ENCODE data around the gene LDLRAP1. TPM values are rescaled to one million over a fixed set of nuclear protein-coding genes. Genes with fewer than 3 reads are reported as not detected.
A peak's percentile ranks its signal among the peaks of the same experiment; 100 is the strongest.

LDLRAP1 gene
- total RNA-seq, 2 donors from 2014 or later, result 35.7 to 40.1 TPM

DNA sequence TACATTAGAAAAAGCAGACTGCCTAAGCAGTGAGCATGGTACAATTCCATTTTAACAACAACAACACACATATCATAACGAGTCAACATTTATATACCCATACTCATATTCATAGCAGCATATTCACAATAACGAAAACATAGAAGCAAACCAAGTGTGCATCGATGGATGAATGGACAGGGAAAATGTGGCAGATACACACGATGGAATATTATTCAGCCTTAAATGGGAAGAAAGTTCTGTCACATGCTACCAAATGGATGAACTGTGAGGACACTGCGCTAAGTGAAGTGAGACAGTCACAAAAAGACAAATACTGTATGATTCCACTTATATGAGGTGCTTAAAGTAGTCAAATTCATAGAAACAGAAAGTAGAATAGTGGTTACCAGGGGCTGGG is 63.7 kb downstream of the LDLRAP1 start:
- intact Hi-C loops (cut with DNase I), result loop anchor here (5.0 kb wide), 2 partner anchors 190 to 205 kb away; no protein-coding TSS in a partner anchor

DNA sequence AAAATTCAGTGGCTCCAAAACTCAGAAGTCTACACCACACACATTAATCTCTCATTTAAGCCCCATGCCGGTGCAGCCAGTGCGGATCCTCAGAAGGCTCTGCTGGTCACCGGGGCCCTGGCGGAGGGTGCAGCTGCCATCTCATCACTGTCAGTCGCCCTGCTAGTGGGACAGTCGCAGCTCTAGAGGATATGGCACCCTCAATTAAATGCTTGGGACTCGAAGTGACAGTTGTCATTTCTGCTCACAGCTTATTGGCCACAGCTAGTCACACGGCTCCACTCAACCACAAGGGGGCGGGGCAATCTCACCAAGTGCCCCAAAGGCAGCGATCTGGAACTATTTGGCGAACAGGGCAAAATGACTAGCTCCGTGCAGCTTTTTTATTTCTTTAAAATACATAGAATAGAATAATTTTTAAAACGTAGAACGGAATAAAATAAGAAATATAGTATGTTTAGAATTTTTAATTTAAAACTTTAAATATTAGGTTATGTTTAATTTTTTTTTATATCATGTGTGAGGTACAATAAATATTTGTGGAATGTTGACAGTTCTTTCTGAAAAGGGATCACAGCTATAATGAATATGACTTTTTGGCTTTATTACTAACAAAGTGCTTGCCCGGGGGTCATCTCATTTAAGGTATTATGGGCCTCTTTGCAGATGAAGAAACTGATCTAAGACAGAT is 65.2 kb downstream of the LDLRAP1 start:
- Histone ChIP-seq H3K9ac (ENCODE audit: low read depth in 2 of 2, low read length in 2 of 2) (no peak overlapping the region), H3K27me3 (no peaks in the 10 kb centered on the region), H3K27ac (no peak overlapping the region), H3K36me3 (no peaks in the 10 kb centered on the region), H3K4me1 (no peaks in the 10 kb centered on the region), H3K4me3 (no peak overlapping the region), H3K9me3 (no peaks in the 10 kb centered on the region)
- DNase-seq, result peak; percentile 91
- intact Hi-C loops (cut with DNase I), result loop anchor here (5.0 kb wide), 2 partner anchors 189 to 204 kb away; no protein-coding TSS in a partner anchor
- TF ChIP-seq, protein P1, sequence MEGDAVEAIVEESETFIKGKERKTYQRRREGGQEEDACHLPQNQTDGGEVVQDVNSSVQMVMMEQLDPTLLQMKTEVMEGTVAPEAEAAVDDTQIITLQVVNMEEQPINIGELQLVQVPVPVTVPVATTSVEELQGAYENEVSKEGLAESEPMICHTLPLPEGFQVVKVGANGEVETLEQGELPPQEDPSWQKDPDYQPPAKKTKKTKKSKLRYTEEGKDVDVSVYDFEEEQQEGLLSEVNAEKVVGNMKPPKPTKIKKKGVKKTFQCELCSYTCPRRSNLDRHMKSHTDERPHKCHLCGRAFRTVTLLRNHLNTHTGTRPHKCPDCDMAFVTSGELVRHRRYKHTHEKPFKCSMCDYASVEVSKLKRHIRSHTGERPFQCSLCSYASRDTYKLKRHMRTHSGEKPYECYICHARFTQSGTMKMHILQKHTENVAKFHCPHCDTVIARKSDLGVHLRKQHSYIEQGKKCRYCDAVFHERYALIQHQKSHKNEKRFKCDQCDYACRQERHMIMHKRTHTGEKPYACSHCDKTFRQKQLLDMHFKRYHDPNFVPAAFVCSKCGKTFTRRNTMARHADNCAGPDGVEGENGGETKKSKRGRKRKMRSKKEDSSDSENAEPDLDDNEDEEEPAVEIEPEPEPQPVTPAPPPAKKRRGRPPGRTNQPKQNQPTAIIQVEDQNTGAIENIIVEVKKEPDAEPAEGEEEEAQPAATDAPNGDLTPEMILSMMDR (IDR thresholded peaks at IDR 0.05), result peak; percentile 66

More for the DNA sequence above, 63.7 kb downstream of the LDLRAP1 start:
- no peak overlapping the region for H3K9ac ChIP-seq (ENCODE audit: low read depth in 2 of 2, low read length in 2 of 2)
- TF ChIP-seq, protein P1 (IDR thresholded peaks at IDR 0.05), result no peak
- no peak overlapping the region for H3K27ac ChIP-seq
- no peak overlapping the region for H3K4me3 ChIP-seq
- no peaks in the 10 kb centered on the region for H3K27me3 ChIP-seq
- no peaks in the 10 kb centered on the region for H3K36me3 ChIP-seq
- H3K4me1 ChIP-seq, result no peaks in the 10 kb centered on the region
- no peak for DNase-seq
- no peaks in the 10 kb centered on the region for H3K9me3 ChIP-seq

DNA sequence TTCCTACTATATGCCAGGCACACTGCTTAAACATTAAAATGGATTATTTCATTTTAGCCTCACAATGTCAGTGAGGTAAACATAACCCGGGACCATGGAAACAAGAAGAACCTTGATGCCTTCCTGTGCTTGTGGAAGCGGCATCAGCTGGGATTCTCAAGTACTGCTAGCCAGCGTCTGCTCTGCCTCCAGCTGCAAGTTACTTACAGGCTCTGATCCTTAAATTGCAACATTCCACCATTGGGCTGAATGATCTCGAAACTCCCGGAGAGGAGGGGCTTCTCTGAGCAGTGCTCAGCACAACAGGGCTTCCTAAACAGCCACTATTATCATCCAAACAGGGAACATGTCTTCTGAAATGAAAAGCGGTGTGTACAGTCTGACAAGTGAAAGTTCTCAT is 66.5 kb downstream of the LDLRAP1 start:
- no peaks in the 10 kb centered on the region for H3K36me3 ChIP-seq
- no peak overlapping the region for H3K9ac ChIP-seq (ENCODE audit: low read depth in 2 of 2, low read length in 2 of 2)
- TF ChIP-seq, protein P1 (IDR thresholded peaks at IDR 0.05), result no peak
- no peak overlapping the region for H3K4me3 ChIP-seq
- no peaks in the 10 kb centered on the region for H3K9me3 ChIP-seq
- no peaks in the 10 kb centered on the region for H3K4me1 ChIP-seq
- no peaks in the 10 kb centered on the region for H3K27me3 ChIP-seq
- no peak overlapping the region for H3K27ac ChIP-seq
- intact Hi-C loops (cut with DNase I), result loop anchor here (5.0 kb wide), 3 partner anchors 132 to 202 kb away; no protein-coding TSS in a partner anchor
- no peak for DNase-seq

DNA sequence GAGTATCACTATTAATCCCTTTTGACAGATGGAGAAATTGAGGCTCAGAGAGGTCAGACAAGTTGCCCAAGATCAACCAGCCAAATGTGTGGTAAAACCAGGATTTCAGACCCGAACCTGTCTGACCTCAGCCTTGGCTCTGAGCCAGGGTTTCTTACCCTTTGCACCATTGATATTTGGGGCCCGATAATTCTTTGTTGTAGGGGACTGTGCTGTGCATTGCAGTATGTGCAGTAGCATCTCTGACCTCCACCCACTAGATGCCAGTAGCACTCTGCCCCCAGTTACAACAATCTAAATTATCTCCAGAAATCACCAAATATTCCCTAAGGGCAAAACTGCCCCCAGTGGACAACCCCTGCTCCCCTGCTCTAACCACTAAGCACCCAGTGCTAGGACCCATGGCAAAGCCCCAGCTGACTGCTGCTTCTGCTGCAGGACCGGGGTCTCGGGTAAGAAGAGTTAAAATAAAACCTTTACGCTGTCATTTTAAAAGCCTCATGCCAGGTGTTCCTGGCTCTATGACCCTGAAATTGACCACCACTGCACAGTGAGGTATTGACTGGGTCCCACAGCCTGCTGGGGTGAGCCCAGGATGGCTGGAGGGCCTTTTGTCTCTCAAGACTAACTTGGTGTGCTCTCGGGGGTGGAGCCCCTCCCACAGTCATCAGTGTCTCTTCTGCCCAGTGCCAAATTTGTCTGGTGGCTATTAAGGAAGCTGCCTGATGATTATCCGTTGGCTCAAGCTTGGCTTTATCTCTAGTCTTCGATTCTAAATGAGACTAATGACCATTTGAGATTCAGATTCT is 67.6 kb downstream of the LDLRAP1 start:
- H3K9me3 ChIP-seq, result no peaks in the 10 kb centered on the region
- TF ChIP-seq, protein P1 (IDR thresholded peaks at IDR 0.05), result no peak
- intact Hi-C loops (cut with DNase I), result loop anchor here (5.0 kb wide), 1 partner anchor 131 kb away; no protein-coding TSS in a partner anchor
- H3K27ac ChIP-seq, result no peak overlapping the region
- H3K4me1 ChIP-seq, result peaks cover 4% of the 10 kb centered on the region
- H3K36me3 ChIP-seq, result no peaks in the 10 kb centered on the region
- no peak overlapping the region for H3K9ac ChIP-seq (ENCODE audit: low read depth in 2 of 2, low read length in 2 of 2)
- H3K4me3 ChIP-seq, result no peak overlapping the region
- no peaks in the 10 kb centered on the region for H3K27me3 ChIP-seq
- DNase-seq, result no peak

DNA sequence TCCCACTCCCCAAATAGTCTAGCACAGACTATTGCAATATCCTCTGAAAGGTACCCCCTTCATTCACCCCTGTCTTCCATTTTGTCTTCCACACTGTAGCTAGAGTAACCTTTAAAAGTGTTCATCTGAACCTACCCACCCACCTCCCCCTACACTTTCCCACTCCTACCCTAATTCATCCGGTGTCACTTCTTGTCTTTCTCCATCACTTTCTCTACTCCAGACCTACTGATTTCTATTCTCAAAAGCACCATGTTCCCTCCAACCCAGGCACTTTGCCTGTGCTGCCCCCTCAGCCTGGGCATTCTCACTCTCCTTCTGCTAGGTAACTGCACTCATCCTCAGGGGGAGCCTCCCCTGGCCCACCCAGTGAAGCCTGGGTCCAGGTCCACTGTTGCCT is 68.4 kb downstream of the LDLRAP1 start:
- H3K36me3 ChIP-seq, result no peaks in the 10 kb centered on the region
- H3K4me3 ChIP-seq, result no peak overlapping the region
- no peak for DNase-seq
- TF ChIP-seq, protein P1 (IDR thresholded peaks at IDR 0.05), result no peak
- intact Hi-C loops (cut with DNase I), result loop anchor here (5.0 kb wide), 1 partner anchor 130 kb away; no protein-coding TSS in a partner anchor
- H3K27me3 ChIP-seq, result no peaks in the 10 kb centered on the region
- no peaks in the 10 kb centered on the region for H3K9me3 ChIP-seq
- peaks cover 6% of the 10 kb centered on the region for H3K4me1 ChIP-seq
- no peak overlapping the region for H3K27ac ChIP-seq
- H3K9ac ChIP-seq (ENCODE audit: low read depth in 2 of 2, low read length in 2 of 2), result no peak overlapping the region

Data from colonic mucosa (tissue), 4 donors.